Measurements from ENCODE around the gene CD38.

The CD38 gene

DNA sequence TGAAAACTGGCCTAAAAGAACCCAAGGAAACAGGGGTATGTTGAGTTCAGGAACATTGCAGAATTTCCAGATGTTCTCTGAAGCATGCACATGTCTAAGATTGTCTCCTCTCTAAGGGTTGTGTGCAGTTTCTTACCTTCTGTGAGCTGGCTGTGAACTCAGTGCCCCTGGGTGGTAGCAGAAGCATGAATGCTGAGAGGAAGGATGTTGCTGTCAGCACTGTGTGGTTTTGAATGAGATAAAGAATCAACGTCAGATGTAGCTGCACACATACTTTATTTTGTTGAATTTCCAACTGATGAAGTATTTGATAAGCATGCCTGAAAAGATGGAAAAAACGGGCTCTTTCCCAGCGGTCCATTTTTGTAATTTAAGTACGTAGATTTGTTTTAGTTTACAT is 23.8 kb upstream of the CD38 start:
- TF ChIP-seq CTCF (IDR thresholded peaks at IDR 0.05): no peak

DNA sequence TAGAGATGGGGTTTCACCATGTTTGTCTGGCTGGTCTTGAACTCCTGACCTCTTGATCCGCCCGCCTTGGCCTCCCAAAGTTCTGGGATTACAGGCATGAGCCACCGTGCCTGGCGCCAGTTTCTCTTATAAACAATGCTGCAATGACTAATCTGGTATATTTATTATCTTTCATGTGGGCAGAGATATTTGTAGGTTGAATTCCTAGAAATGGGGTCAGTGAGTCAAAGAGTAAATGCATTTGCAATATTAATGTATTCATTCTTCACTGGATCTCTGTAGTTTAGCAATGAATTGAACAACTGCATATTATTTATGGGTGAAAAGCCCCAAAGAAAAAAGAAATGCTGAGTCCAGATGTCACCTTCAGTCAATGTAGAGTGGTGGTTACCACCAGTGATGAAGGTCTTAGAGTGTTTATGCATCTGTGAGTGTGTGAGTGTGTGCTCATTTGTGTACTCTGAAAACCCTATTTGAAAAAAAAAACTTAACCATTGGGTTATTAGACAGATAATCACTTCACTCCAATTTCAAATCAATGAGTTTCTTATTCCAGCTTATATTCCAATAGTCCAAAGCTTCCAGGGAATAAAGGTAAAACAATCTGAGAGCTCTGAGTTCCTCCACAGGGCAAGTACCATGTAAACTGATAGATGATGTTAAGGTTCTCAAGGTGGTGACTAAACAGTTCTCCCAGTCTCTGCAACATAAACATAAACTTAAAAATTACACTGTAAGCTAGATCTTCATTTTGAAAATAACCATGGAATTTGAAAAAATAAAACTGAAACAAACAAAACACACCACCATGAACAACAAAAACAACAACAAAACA is 22.6 kb upstream of the CD38 start:
- no peak for TF ChIP-seq CTCF (IDR thresholded peaks at IDR 0.05)

- TF ChIP-seq CTCF (IDR thresholded peaks at IDR 0.05): no peak
These were observed 21.7 kb upstream of the CD38 start for GRCh38 chr4:15756361-15756861.

DNA sequence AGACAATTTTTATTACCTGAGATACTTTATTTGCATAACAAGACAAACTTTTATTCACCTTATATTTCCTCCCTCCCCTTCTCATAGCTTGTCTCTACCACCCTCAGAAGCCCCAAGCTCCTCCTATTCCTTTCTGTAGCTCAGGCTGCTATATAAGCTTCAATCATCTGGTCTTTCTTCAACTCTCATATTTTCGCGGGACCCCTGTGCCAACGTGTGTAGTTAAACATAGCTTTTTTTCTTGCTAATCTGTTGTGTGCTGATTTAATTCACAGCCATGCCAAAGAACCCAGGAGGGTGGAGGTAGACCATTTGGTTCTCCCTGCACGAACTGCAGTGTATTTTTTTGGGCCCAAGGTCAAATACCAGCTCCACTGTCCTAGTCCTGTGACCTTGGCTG is 21.1 kb upstream of the CD38 start:
- TF ChIP-seq CTCF (IDR thresholded peaks at IDR 0.05): no peak

DNA sequence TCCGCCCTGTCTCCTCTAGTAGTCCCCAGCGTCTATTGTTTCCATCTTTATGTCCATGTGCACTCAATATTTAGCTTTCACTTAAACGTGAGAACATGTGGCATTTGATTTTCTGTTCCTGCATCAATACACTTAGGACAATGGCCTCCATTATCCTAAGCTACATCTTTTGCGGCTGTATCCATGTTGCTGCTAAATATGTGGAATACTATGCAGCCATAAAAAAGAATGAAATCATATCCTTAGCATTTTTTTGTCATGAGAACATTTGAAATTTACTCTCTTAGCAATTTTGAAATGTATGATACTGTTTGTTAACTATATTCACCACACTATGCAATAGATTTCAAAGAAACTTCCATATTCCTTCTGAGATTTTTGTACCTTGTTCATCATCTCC is 19.8 kb upstream of the CD38 start:
- no peak for TF ChIP-seq CTCF (IDR thresholded peaks at IDR 0.05)

DNA sequence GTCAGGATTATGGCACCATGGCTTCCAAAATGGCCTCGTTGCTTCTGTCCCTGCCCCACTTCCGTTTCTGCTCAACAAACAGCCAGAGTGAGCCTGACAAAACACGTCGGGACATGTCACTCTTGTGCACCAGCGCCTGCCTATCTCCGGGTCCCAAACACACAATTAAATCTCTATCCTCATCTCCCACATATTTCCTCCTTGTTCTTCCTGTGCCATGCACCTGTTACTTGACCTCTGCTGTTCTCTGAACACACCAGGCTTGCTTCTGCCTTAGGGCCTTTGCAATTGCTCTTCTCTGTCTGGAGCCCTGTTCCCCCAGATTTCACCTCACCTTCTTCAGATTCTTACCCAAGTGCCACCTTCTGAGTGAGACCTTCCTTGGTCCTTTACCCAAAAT is 12.7 kb upstream of the CD38 start:
- TF ChIP-seq CTCF (IDR thresholded peaks at IDR 0.05): no peak

DNA sequence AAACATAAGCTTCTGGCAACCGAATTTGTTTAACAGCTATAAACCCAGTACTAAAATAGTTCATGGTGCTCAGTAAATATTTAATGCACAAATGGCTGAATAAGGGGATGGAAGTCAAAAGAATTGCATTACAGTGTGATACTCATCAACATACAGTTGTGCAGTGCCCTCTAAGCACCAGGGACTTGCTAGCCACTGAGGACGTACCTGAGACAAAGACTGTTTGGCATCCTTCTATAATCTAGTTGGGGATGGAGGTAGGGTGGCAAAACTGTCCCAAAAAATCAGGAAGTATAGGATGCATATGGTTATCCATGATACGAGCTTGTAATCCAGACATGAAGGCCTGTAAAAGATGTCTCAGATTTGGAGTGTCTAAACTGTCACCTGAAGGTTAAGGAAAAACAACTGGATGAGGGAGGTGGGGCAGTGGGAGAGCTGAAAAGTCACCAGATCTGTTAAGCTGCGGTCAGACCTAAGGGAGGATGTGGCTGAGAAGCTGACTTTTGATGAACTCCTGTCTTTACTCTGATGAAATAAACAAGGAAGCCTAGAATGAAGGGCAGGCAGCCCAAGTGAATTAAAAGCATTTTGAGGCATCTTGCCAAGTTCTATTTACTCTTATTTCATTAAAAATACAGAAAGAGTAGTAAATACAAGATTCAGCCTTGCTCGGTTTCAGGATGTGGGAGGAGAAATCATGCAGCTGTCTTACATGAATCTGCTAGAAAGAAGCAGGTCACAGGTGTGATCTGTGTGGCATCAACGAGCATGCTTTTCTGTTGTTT is 12.0 kb upstream of the CD38 start:
- TF ChIP-seq CTCF (IDR thresholded peaks at IDR 0.05): no peak
